ENCODE results near the gene ARID5A. TPM values are rescaled to one million over a fixed set of nuclear protein-coding genes. Genes with fewer than 3 reads are reported as not detected.

ARID5A gene
- total and polyA plus RNA-seq, 7 donors = 12.9 to 73.6 (median 29.9) TPM

DNA sequence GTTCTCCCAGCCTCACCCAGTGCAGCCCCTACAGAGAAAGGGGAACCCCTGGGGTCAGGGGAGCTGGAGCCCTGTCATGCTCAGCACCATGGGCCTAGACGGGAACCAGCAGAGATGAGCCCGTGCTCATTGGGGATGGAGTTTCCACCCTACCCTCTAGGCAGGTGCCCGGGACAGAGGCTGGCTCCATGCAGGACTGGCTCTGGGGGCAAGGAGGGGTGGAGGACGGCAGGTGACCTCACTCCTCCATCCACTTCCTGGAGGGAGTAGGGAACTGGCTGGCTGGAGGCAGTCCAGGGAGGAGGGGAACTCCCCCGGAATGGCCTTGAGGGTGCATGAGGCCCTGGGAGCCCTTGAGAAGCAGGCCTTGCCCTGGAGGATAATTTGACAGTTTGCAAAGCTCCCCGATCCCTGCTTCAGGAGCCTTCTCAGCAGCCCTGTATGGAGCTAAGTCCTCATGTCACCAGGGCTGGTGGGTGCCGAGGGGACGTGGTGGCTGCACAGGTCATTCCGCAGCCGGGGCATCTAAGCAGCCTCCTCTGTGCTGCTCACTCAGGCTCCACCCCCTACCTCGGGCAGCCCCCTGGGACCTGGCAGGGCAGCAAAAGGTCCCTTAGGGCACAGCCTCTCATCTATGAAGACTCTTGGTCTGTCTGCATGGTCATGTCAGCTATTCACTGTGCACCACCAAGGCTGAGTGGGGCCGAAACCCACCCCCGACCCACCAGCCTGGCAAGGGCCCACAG is 33.5 kb upstream of the ARID5A start:
- ATAC-seq (no peak), DNase-seq (peak in 1 of 2 donors; percentile 29)
- H3K36me3 ChIP-seq (ENCODE audit: insufficient read depth in 1 of 2, low read depth in 1 of 2) = no peaks in the 10 kb centered on the region
- H3K27ac ChIP-seq = no peak overlapping the region
- TF ChIP-seq CTCF (IDR thresholded peaks at IDR 0.05) = no peak
- H3K27me3 ChIP-seq (ENCODE audit: insufficient read depth in 3 of 3, low read length in 2 of 3) = peaks cover 0 to 29% (median 7%) of the 10 kb centered on the region in 3 donors
- no peak overlapping the region for H3K4me3 ChIP-seq
- H3K9me3 ChIP-seq = no peaks in the 10 kb centered on the region
- intact Hi-C loops (cut with DNase I) = loop anchor here in 1 of 2 donors (10.0 kb wide), 1 partner anchor 508 kb away; the partner anchor contains the start of gene ANKRD36C
- WGBS, 3 donors = 73 to 81% (median 80%) methylated on average over 13 of the region's 13 CpGs
- H3K4me1 ChIP-seq = peaks cover 16% of the 10 kb centered on the region

GRCh38 chr2:96503637-96504243 is 32.8 kb upstream of the ARID5A start:
- no peaks in the 10 kb centered on the region for H3K36me3 ChIP-seq (ENCODE audit: insufficient read depth in 1 of 2, low read depth in 1 of 2)
- TF ChIP-seq CTCF (IDR thresholded peaks at IDR 0.05) = no peak
- peaks cover 23% of the 10 kb centered on the region for H3K4me1 ChIP-seq
- peaks cover 0 to 29% (median 7%) of the 10 kb centered on the region in 3 donors for H3K27me3 ChIP-seq (ENCODE audit: insufficient read depth in 3 of 3, low read length in 2 of 3)
- no peak overlapping the region for H3K27ac ChIP-seq
- WGBS, 3 donors = 83 to 90% (median 86%) methylated on average over 12 of the region's 12 CpGs
- H3K4me3 ChIP-seq = no peak overlapping the region
- DNase-seq = peak in 1 of 2 donors; percentile 45
- no peak for ATAC-seq
- H3K9me3 ChIP-seq = no peaks in the 10 kb centered on the region
- intact Hi-C loops (cut with DNase I) = loop anchor here in 1 of 2 donors (10.0 kb wide), 1 partner anchor 509 kb away; the partner anchor contains the start of gene ANKRD36C

GRCh38 chr2:96505231-96505889 is 31.2 kb upstream of the ARID5A start, which contains the start of gene NEURL3:
TSS of gene NEURL3 (minus strand) at chr2:96505357. CDS start at chr2:96505286, 71 bp downstream.
- no peak within 1 kb of the TSS for H3K4me3 ChIP-seq
- no peaks in the 10 kb centered on the region for H3K36me3 ChIP-seq (ENCODE audit: insufficient read depth in 1 of 2, low read depth in 1 of 2)
- intact Hi-C loops (cut with DNase I) = loop anchor here in 1 of 2 donors (10.0 kb wide), 1 partner anchor 511 kb away; the partner anchor contains the start of gene ANKRD36C
- H3K4me1 ChIP-seq = peaks cover 38% of the 10 kb centered on the region
- H3K27ac ChIP-seq = peak within 1 kb of the TSS; percentile 60
- DNase-seq (peak in 1 of 2 donors; percentile 34), ATAC-seq (peak in 3 of 4 donors; percentile 18 to 62 (median 38))
- H3K9me3 ChIP-seq = no peaks in the 10 kb centered on the region
- WGBS, 3 donors = 47 to 54% (median 51%) methylated on average over 9 of the region's 9 CpGs
- TF ChIP-seq CTCF (IDR thresholded peaks at IDR 0.05) = no peak
- peaks cover 0 to 20% (median 6%) of the 10 kb centered on the region in 3 donors for H3K27me3 ChIP-seq (ENCODE audit: insufficient read depth in 3 of 3, low read length in 2 of 3)

- peak overlapping the region; percentile 60 for H3K27ac ChIP-seq
- peaks cover 39% of the 10 kb centered on the region for H3K4me1 ChIP-seq
- H3K36me3 ChIP-seq (ENCODE audit: insufficient read depth in 1 of 2, low read depth in 1 of 2) = no peaks in the 10 kb centered on the region
- intact Hi-C loops (cut with DNase I) = loop anchor here in 1 of 2 donors (10.0 kb wide), 1 partner anchor 511 kb away; the partner anchor contains the start of gene ANKRD36C
- H3K4me3 ChIP-seq = no peak overlapping the region
- DNase-seq = peak in 1 of 2 donors; percentile 34
- H3K9me3 ChIP-seq = no peaks in the 10 kb centered on the region
- TF ChIP-seq CTCF (IDR thresholded peaks at IDR 0.05) = no peak
- 92 to 94% (median 93%) methylated on average over 8 of the region's 8 CpGs for WGBS, 3 donors
- peaks cover 0 to 12% (median 3%) of the 10 kb centered on the region in 3 donors for H3K27me3 ChIP-seq (ENCODE audit: insufficient read depth in 3 of 3, low read length in 2 of 3)
- ATAC-seq = no peak
These were observed 30.3 kb upstream of the ARID5A start for GRCh38 chr2:96506016-96506906.
